Measurements from ENCODE around the gene ZNF200.

GRCh38 chr16:3212006-3212405 lies 23.0 kb downstream of the ZNF200 start:
- no peak for TF ChIP-seq PATZ1 (CRISPR knock-in tag; IDR thresholded peaks at IDR 0.05; ENCODE audit: borderline replicate concordance)
- TF ChIP-seq ZFP3 (CRISPR knock-in tag; IDR thresholded peaks at IDR 0.05), result no peak
- TF ChIP-seq TCF4 (CRISPR knock-in tag; IDR thresholded peaks at IDR 0.05; ENCODE audit: borderline replicate concordance), result no peak
- TF ChIP-seq RARB (CRISPR knock-in tag; IDR thresholded peaks at IDR 0.05), result no peak
- no peak for TF ChIP-seq TOX (CRISPR knock-in tag; IDR thresholded peaks at IDR 0.05; ENCODE audit: borderline replicate concordance)
- no peak for TF ChIP-seq POU6F1 (CRISPR knock-in tag; IDR thresholded peaks at IDR 0.05; ENCODE audit: borderline replicate concordance, low read depth)
- TF ChIP-seq ARNTL (CRISPR knock-in tag; IDR thresholded peaks at IDR 0.05; ENCODE audit: borderline replicate concordance, low read depth), result no peak
- no peak for TF ChIP-seq OSR1 (CRISPR knock-in tag; IDR thresholded peaks at IDR 0.05)
- no peak for TF ChIP-seq CSDC2 (CRISPR knock-in tag; IDR thresholded peaks at IDR 0.05)
- no peak for TF ChIP-seq CREB5 (CRISPR knock-in tag; IDR thresholded peaks at IDR 0.05; ENCODE audit: low read depth)
- no peak for TF ChIP-seq GLIS3 (CRISPR knock-in tag; IDR thresholded peaks at IDR 0.05)
- no peak for TF ChIP-seq ISL1 (CRISPR knock-in tag; IDR thresholded peaks at IDR 0.05)

Data from SK-N-SH treated with all-trans-retinoic acid at 6 μM for 48 hours (cell line).